GM12801 (cell line): ENCODE measurements around the gene L3MBTL3.

Experiments used
- CTCF ChIP-seq: IDR thresholded peaks from one replicate; pipeline ENCODE4 v1.5.1; 2011; ENCODE audit warnings: control low read depth; ENCODE audit not compliant: insufficient read length; ENCODE audit errors: extremely low read depth

L3MBTL3 gene

DNA sequence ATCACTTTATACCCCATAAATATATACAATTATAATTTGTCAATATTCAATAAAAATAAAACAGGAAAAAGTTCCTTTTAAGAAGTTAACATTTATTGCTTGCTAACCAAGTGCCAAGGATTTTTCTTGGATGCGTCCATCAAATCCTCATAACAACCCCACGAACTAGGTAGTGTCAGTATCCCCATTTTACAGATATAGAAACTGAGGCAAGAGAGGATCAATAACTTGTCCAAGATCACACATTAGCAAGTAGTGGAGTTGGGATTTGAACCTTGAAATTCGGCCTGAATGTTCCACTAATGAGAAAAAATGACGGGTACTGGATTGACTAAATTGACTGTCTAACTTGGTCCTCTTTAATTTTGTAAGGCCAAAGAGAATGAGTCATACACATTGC lies 5.7 kb upstream of the L3MBTL3 start:
- no peak for TF ChIP-seq CTCF

GRCh38 chr6:130018744-130019325 lies 454 bp downstream of the L3MBTL3 start:
- TF ChIP-seq CTCF: no peak

GRCh38 chr6:130019326-130020072 lies 1.1 kb downstream of the L3MBTL3 start:
- no peak for TF ChIP-seq CTCF

GRCh38 chr6:130020073-130020906 lies 1.9 kb downstream of the L3MBTL3 start:
- TF ChIP-seq CTCF: no peak

DNA sequence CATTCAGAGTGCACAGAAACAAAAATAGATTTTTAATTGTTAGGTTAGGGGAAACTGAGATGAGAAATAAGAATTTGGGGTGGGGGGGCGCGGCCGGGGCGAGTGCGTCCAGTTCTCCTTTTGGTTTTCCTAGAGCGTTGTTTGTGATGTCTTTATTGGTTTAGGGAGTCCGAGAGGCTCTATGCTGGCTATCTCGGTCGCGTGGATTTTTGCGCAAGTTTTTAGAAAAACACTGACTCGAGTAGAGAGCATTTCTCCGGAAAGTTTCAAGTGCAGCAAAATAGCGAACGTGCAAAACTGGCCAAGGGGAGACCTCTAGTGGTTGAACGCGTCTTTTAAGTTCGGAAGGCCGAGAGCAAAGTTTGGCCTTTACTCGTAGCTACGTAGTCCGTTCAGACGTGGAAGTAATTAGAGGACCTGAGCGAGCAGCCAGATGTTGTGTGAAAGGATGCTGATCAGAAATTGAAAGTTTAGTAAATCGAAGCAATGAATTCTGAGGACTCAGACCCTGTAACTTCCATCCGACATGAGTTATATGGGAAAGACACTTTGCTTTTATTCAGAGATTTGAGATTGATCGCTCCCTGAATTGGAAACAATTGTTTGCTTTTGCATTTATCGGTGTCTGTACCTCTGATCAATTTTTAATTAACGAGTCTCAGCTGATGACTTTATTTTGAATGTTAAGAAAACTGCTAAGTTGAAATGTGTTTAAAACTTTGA lies 2.7 kb downstream of the L3MBTL3 start:
- no peak for TF ChIP-seq CTCF

GRCh38 chr6:130026859-130027258 lies 8.5 kb downstream of the L3MBTL3 start:
- no peak for TF ChIP-seq CTCF

DNA sequence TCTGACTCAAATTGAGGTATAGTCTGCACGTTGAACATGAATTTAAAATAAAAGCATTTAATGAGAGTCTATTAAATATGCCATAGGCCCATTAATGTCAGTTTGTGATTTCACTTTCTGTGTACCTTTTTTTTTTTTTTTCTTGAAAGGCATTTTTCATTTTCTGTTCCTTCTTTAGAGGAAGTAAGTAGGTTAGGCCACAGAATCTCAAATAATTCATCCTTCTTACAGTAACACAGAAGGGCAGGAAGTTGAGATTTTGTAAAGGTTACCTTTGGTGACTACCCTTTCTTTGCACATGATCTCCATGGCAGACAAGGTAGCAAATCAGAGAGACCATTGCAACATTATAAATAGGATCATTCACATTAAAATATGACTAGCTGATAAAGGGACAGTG lies 9.6 kb downstream of the L3MBTL3 start:
- no peak for TF ChIP-seq CTCF
